Uterus (tissue), 2 donors: ENCODE data around the gene GLI1.

Experiments used
- POLR2A ChIP-seq, 2 donors: fragments of 450-650 bp; IDR thresholded peaks; one replicate each; pipeline ENCODE4 v1.6.1; 2016; ENCODE audit warnings: antibody characterized with exemption in 2 of 2, mild to moderate bottlenecking in 1 of 2, moderate library complexity in 1 of 2
- TF ChIP-seq, protein P1 (sequence below), 4 experiments: fragments of 200-600 bp in 2 of 4; fragments of 450-650 bp in 2 of 4; sonication (generic) in 2 of 4; IDR thresholded peaks; one replicate each; pipeline ENCODE4 v1.5.1; 2016 to 2019; ENCODE audit warnings: antibody characterized with exemption in 4 of 4, mild to moderate bottlenecking in 2 of 4, moderate library complexity in 1 of 4

DNA sequence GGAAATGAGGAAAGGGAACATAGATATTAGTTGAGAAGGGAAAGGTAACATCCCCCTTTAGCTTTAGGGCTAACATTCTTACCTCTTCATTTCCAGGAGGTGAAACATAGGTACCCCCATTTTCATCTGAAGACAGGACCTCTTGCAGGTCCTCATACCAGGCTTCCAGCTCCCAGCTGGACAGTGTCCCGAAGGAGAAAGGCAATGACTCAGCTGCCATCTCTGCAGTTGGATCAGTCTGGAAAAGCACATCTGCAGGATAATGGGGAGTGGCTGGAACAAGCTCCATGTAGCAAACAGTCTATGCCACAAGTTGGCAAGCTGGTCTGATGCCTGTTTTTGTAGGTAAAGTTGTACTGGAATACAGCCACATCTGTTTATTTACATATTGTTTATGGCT, 57.6 kb downstream of the GLI1 start:
- TF ChIP-seq, protein P1, sequence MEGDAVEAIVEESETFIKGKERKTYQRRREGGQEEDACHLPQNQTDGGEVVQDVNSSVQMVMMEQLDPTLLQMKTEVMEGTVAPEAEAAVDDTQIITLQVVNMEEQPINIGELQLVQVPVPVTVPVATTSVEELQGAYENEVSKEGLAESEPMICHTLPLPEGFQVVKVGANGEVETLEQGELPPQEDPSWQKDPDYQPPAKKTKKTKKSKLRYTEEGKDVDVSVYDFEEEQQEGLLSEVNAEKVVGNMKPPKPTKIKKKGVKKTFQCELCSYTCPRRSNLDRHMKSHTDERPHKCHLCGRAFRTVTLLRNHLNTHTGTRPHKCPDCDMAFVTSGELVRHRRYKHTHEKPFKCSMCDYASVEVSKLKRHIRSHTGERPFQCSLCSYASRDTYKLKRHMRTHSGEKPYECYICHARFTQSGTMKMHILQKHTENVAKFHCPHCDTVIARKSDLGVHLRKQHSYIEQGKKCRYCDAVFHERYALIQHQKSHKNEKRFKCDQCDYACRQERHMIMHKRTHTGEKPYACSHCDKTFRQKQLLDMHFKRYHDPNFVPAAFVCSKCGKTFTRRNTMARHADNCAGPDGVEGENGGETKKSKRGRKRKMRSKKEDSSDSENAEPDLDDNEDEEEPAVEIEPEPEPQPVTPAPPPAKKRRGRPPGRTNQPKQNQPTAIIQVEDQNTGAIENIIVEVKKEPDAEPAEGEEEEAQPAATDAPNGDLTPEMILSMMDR (IDR thresholded peaks at IDR 0.05) = no peak
- TF ChIP-seq POLR2A (IDR thresholded peaks at IDR 0.05) = no peak
